T-helper 1 cell treated with Interleukin-12 subunit alpha and Interleukin-12 subunit beta and Interleukin-4 antibody, amounts not matched to agents 30 ng/mL and 1 ng/mL, for 36 hours (primary cell): ENCODE data around the gene C16orf54. TPM values are rescaled to one million over a fixed set of nuclear protein-coding genes. Genes with fewer than 3 reads are reported as not detected.

Experiments used
- total RNA-seq: library from RNA; stranded (reverse); gene quantifications from 2 replicates; pipeline ENCODE4 v1.2.3, GENCODE V29; 2022

Gene C16orf54
- total RNA-seq, 1 donor from 2014 or later: 65.2 TPM

Other genes starting within 250 kb of the C16orf54 start
- gene NPIPB12, start 239.6 kb downstream of the C16orf54 start, total RNA-seq: 81.4 and 84.8 TPM in 2 replicates
- 381 and 388 TPM in 2 replicates for gene SPN, start 82.7 kb downstream of the C16orf54 start, total RNA-seq
- gene QPRT, start 66.8 kb downstream of the C16orf54 start, total RNA-seq: 8.0 and 9.1 TPM in 2 replicates
- not detected in 2 replicates for gene ZG16, start 32.3 kb upstream of the C16orf54 start, total RNA-seq
- gene KIF22, start 44.8 kb upstream of the C16orf54 start, total RNA-seq: 129 and 133 TPM in 2 replicates
- gene MAZ, start 60.5 kb upstream of the C16orf54 start, total RNA-seq: 353 and 357 TPM in 2 replicates
- gene PRRT2, start 66.2 kb upstream of the C16orf54 start, total RNA-seq: 0.61 and 0.91 TPM in 2 replicates
- 24.3 and 24.8 TPM in 2 replicates for gene PAGR1, start 70.2 kb upstream of the C16orf54 start, total RNA-seq
- 263 and 268 TPM in 2 replicates for gene MVP, start 74.5 kb upstream of the C16orf54 start, total RNA-seq
- 68.7 and 75.4 TPM in 2 replicates for gene CDIPT, start 117.2 kb upstream of the C16orf54 start, total RNA-seq
- gene SEZ6L2, start 153.6 kb upstream of the C16orf54 start, total RNA-seq: 0.07 TPM in 2 replicates
- gene ASPHD1, start 154.5 kb upstream of the C16orf54 start, total RNA-seq: 0.17 and 0.32 TPM in 2 replicates
- 42.2 and 48.4 TPM in 2 replicates for gene KCTD13, start 180.2 kb upstream of the C16orf54 start, total RNA-seq
- gene TMEM219, start 216.1 kb upstream of the C16orf54 start, total RNA-seq: 46.1 and 54.0 TPM in 2 replicates
- 39.8 and 41.5 TPM in 2 replicates for gene TAOK2, start 227.9 kb upstream of the C16orf54 start, total RNA-seq
- 35.8 and 36.9 TPM in 2 replicates for gene HIRIP3, start 249.6 kb upstream of the C16orf54 start, total RNA-seq